Kidney glomerular epithelial cell (primary cell): ENCODE measurements around the gene EFCAB11.
"Not testable (repeated sequence)": the region's sequence is repeated elsewhere in the genome, so short reads cannot be mapped to it uniquely, and the experiment has no call there.

ENCODE experiments used
- DNase-seq: peaks from one replicate; lab custom pipeline; 2025; lab: John Stamatoyannopoulos, UW

Gene EFCAB11

DNA sequence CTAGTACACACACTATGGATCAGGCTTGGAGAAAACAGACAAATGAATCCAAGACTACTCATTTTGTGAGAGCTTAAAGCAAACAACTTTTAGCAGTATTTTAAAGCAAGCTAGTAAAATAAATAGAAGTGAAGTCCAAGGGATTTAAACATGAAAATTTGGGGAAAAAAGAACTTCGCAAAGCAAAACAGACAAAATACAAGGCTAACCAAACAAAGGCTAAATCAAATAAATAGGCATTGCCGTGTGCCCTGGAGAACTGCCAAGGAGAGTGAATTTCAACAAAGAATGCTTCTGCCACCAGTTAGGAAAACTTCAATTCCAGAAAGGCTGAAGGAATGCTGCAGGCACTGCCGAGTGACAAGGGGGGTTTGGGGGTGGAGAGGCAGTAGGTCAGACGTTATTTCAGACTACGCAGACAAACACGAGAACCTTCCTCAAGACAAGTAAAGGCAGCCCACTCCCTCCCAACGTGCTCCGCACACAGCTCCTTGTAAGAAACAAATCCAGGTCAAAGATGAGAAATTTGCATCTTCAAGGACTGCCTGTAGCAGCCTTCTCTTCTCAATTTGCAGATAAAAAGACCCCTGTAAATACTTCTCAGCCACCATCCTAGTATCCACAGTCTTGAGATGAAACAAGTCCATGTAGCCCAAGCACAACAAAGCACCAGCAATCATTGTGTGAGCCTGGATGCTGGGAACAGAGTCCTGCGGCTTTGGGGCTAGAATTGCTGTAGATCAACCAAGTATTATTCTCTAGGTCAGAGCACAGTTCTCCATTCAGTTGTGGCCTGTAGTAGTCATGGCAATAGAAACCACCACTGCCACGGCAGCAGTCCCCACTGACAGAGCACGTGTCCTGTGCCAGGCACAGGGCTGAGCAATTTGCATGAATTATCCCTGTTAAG lies 43.3 kb downstream of the EFCAB11 start:
- DNase-seq = peak; percentile 47

DNA sequence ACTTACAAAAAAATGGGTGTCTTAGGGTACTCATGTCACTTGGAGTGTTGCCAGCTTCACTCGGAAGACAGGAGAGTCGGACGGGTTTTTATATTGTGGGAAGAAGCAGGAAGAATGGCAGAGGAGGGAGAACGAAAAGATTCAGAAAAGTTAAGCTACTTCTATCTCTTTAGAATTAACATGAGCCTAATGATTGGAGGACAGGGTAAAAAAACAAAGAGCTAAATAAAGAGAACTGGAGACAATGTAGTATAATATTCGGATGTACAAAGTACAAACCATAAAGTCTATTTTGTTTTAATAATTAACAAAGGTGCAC lies 43.9 kb downstream of the EFCAB11 start:
- DNase-seq = no peak

GRCh38 chr14:89909586-89909985 lies 44.9 kb downstream of the EFCAB11 start:
- no peak for DNase-seq

GRCh38 chr14:89908712-89909450 lies 45.6 kb downstream of the EFCAB11 start:
- DNase-seq = no peak

GRCh38 chr14:89907655-89908054 lies 46.9 kb downstream of the EFCAB11 start:
- DNase-seq = no peak

GRCh38 chr14:89906000-89906399 lies 48.5 kb downstream of the EFCAB11 start:
- DNase-seq = no peak

DNA sequence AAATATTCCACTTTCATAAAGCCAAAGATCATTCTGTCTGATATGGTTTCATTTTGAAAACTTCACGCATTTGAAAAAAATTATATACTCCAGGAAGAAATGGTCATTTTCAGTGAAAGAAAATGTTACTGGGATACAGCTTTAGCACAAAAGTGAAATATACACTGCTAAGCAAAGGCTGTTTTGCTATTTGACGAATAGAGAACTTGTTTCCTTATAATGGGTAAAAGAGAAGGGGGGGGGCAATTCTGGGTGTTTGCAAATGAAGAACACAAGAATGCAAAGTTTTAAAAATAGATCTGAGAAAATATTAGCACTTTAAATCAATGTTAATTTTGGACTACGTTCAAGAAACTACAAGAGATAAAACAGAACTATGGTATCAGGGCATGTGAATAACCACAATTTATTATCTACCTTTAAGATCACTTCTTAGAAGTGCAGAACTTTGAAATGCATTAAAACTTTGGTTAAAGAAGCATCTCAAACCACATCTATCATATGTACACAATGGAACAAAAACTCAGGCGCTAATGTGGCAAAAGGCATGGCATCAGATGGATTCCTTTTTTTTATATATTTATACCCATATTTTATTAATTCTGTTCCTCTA lies 51.1 kb downstream of the EFCAB11 start:
- DNase-seq = no peak

DNA sequence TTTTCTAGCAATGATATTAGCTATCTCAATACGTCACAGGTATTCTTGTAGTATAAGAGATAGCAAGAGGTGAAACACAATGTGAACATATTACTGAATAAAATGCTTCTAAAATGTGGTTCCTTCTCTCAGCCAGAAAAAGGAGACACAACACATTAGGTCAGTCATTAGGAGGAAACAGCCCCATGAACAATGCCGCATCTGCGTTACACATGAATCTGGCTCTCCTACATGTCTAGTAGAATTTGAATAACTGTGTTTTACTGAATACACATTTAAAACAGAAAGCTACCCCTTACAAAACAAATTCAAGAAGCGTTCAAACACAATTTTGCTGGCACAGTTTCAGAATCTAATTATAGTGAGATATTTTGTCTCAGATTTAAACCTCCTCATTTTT lies 51.6 kb downstream of the EFCAB11 start:
- no peak for DNase-seq

DNA sequence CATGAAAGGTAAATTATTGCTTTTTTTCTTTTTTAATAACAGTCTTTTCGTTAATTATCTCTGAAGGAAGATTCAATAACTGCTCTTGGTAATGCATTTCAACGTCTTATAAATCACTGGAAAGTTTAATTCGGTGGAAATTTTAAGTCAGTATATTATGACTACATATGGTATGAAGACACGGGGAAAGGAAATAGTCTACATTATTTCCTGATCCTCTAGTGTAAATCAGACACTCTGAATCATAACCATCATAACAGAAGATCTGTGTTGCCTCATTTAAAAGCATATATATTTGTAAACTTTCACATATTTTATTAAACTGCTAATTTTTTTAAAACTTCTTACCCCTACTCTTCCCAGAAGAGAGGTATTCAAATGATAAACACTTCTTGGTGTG lies 53.7 kb downstream of the EFCAB11 start:
- no peak for DNase-seq

- DNase-seq = no peak
Measured at GRCh38 chr14:89899917-89900663, 54.4 kb downstream of the EFCAB11 start.

GRCh38 chr14:89899291-89899690 lies 55.2 kb downstream of the EFCAB11 start:
- no peak for DNase-seq

GRCh38 chr14:89893388-89893787 lies 61.1 kb downstream of the EFCAB11 start:
- DNase-seq = not testable (repeated sequence)

DNA sequence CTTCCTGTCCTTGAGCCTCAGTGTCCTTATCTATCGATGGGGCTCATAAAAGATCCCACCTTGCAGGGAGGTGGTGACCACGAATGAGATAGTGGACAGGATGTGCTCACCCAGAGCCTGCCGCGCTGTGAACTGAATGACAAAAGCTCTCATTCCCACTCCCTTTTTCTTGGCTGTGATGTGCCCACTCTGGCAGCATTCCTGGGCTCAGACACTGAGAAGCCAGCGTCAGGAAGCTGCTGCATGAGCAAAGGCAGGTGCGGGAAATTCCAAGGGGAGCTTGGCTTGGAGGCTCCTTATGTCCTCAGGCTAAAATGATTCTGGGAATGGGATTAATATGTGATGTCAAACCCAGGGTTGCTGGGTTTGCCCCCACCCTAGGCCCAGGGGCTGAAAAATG lies 61.6 kb downstream of the EFCAB11 start:
- DNase-seq = no peak

DNA sequence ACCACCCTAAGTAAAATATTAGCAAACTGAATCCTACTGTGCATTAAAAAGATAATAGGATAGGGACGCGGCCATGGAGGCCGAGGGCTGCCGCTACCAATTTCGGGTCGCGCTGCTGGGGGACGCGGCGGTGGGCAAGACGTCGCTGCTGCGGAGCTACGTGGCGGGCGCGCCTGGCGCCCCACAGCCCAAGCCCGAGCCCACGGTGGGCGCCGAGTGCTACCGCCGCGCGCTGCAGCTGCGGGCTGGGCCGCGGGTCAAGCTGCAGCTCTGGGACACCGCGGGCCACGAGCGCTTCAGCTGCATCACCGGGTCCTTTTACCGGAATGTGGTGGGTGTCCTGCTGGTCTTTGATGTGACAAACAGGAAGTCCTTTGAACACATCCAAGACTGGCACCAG lies 62.8 kb downstream of the EFCAB11 start:
- DNase-seq = not testable (repeated sequence)

GRCh38 chr14:89891055-89891454 lies 63.5 kb downstream of the EFCAB11 start:
- DNase-seq = no peak

DNA sequence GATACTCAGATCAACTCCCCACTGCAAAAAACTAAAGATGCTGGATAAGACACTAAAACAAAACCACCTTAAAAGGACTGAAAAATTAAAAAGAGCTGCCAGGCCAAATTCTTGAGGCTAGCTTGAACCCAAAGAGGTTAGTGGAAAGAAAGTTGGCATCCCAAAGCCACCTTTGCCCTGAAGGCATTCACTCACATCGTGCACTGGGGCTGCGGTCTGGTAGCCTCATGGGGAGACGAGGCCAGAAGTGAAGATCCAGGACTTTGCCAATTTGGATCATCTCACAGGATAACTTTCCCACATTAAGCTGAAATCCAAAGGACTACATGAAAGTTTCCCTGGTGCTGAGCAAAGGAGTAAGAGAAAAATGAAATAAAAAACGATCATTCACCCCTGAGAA lies 63.9 kb downstream of the EFCAB11 start:
- no peak for DNase-seq

DNA sequence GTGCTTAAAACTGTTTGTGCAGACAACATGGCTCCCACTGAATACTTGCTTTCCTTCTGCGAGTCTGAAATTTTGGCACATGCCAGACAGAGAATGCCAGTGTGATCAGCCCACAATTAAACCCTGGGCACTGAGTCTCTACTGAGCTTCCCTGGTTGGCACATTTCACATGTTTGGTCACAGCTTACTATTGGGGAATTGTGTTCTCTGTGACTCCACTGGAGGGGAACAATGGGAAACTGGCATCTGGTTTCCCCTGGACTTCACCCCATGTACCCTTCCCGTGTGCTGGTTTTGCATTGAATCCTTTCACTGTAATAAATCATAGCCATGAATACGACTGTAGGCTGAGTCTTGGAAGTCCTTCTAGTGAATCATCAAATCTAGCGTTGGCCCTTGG lies 64.9 kb downstream of the EFCAB11 start:
- no peak for DNase-seq

- DNase-seq = no peak
Measured at GRCh38 chr14:89884761-89885160, 69.8 kb downstream of the EFCAB11 start.

DNA sequence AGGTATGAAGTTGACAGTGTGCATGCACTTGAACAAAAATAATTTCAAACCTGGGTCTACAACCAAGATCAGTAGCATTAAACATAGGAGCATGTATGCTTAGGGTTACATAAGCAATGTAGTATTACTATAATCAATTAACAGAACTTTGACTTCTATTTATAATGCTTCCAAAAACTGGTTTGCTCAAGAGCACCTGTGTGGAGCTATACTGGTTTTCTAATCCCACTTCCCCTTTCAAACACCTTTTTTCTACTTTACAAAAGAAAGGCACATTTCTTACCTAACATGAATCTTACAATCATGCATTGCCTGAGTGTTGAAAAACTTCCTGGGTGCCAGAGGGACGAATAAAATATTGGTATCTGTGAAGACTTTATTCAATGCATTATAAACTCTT lies 72.7 kb downstream of the EFCAB11 start:
- no peak for DNase-seq

DNA sequence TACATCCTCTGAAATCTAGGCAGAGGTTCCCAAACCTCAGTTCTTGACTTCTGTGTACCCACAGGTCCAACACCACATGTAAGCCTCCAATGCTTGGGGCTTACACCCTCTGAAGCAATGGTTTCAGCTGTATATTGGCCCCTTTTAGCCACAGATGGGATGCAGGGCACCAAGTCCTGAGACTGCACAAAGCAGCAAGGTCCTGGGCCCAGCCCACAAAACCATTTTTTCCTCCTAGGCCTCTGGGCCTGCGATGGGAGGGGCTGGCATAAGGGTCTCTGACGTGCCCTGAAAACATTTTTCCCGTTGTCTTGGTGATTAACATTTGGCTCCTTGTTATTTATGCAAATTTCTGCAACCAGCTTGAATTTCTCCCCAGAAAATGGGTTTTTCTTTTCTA lies 80.4 kb downstream of the EFCAB11 start:
- not testable (repeated sequence) for DNase-seq

- DNase-seq = no peak
Measured at GRCh38 chr14:89870316-89870715, 84.2 kb downstream of the EFCAB11 start.

DNA sequence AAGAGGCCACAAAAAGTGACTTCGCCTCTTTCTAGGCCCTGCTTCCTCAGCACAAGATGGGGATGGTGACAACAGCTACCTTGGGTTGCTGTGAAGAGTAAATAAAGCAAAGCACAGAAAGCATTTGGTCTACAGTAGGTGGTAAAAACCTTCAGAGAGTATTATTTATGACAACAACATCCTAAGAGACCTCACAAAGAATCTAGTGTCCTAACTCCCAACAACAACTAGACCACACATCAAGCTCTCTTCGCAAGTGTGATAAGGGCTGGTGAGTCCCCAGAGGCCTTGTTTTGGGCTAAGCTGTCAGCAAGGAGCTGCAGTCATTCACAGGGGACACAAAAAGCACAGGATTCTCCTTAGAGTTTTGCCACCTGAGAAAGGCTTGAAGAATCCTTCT lies 84.9 kb downstream of the EFCAB11 start:
- DNase-seq = no peak
